HL-60 (cell line): ENCODE measurements around the gene ATP2B3.
A peak's percentile ranks its signal among the peaks of the same experiment; 100 is the strongest.

Experiments
- DNase-seq, 2 experiments: peaks; one replicate each; pipeline ENCODE4 v3.0.0-alpha.2; 2010 to 2020; ENCODE audit warnings: low read depth in 1 of 2, low spot score in 1 of 2
- H3K27ac ChIP-seq: fragments of 250-450 bp; sonication (Bioruptor Pico); replicated peaks from 2 replicates; pipeline ENCODE4 v1.5.1; 2020; ENCODE audit warnings: mild to moderate bottlenecking, moderate library complexity
- H3K27me3 ChIP-seq: fragments of 250-450 bp; sonication (Bioruptor Pico); 2 replicates; pipeline ENCODE4 v1.5.1; 2021; ENCODE audit warnings: mild to moderate bottlenecking, moderate library complexity; ENCODE audit not compliant: insufficient read depth, poor library complexity, severe bottlenecking
- H3K4me3 ChIP-seq: replicated peaks from 2 replicates; pipeline ENCODE4 v1.5.1; 2011; ENCODE audit warnings: mild to moderate bottlenecking, control low read depth, low read length; ENCODE audit not compliant: insufficient read depth
- GABPA ChIP-seq: IDR thresholded peaks from 2 replicates; pipeline ENCODE4 v1.6.1; 2012; ENCODE audit warnings: low read depth
- POLR2AphosphoS5 ChIP-seq: IDR thresholded peaks from 2 replicates; pipeline ENCODE4 v1.6.1; 2012; ENCODE audit warnings: low read depth
- SPI1 ChIP-seq: IDR thresholded peaks from 2 replicates; pipeline ENCODE4 v1.6.1; 2012; ENCODE audit warnings: low read depth, mild to moderate bottlenecking, borderline replicate concordance
- long read RNA-seq: library from polyadenylated mRNA; unstranded; transcript quantifications from one replicate; pipeline ENCODE4 v2.0.0, GENCODE V29; 2020
- TF ChIP-seq, protein P1 (sequence below): IDR thresholded peaks from 2 replicates; pipeline ENCODE4 v1.6.1; 2012; ENCODE audit warnings: low read depth; ENCODE audit not compliant: insufficient replicate concordance
- TF ChIP-seq, protein P2 (sequence below): IDR thresholded peaks from one replicate; pipeline ENCODE4 v1.5.1; 2011; ENCODE audit warnings: low read length, control low read depth, inconsistent platforms; ENCODE audit not compliant: insufficient read depth

ATP2B3 gene
- long read RNA-seq = 0 reads

DNA sequence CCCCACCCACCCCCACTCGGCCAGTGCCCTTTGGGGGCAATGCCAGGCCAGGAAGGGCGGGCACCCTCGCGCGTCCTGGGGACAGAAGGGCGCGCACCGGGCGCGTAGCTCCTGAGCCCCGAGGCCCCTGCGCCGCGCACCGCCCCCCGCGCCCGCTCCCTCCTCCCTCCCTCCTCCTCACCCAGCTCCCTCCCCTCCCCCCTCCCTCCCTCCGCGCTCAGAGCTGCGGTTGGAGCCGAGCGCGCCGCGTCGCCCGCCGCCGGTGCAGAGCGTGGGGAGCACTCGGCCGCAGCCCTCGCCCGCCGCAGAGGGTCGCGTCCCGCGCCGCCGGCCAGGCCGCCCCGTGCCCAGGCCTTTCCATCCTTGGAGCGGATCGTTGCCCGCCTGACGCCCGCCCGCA lies at the start of gene ATP2B3:
ATP2B3 (plus strand) TSS at position 220 of the 400 bp plus-strand sequence. CDS start 18,606 bp downstream, outside the sequence.
- Histone ChIP-seq H3K27ac (no peak within 1 kb of the TSS), H3K27me3 (peaks cover 6% of the 10 kb centered on the region), H3K4me3 (no peak within 1 kb of the TSS)
- DNase-seq = no peak
- TF ChIP-seq, protein P1, sequence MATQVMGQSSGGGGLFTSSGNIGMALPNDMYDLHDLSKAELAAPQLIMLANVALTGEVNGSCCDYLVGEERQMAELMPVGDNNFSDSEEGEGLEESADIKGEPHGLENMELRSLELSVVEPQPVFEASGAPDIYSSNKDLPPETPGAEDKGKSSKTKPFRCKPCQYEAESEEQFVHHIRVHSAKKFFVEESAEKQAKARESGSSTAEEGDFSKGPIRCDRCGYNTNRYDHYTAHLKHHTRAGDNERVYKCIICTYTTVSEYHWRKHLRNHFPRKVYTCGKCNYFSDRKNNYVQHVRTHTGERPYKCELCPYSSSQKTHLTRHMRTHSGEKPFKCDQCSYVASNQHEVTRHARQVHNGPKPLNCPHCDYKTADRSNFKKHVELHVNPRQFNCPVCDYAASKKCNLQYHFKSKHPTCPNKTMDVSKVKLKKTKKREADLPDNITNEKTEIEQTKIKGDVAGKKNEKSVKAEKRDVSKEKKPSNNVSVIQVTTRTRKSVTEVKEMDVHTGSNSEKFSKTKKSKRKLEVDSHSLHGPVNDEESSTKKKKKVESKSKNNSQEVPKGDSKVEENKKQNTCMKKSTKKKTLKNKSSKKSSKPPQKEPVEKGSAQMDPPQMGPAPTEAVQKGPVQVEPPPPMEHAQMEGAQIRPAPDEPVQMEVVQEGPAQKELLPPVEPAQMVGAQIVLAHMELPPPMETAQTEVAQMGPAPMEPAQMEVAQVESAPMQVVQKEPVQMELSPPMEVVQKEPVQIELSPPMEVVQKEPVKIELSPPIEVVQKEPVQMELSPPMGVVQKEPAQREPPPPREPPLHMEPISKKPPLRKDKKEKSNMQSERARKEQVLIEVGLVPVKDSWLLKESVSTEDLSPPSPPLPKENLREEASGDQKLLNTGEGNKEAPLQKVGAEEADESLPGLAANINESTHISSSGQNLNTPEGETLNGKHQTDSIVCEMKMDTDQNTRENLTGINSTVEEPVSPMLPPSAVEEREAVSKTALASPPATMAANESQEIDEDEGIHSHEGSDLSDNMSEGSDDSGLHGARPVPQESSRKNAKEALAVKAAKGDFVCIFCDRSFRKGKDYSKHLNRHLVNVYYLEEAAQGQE = no peak
- no peak for TF ChIP-seq POLR2AphosphoS5
- TF ChIP-seq, protein P2, sequence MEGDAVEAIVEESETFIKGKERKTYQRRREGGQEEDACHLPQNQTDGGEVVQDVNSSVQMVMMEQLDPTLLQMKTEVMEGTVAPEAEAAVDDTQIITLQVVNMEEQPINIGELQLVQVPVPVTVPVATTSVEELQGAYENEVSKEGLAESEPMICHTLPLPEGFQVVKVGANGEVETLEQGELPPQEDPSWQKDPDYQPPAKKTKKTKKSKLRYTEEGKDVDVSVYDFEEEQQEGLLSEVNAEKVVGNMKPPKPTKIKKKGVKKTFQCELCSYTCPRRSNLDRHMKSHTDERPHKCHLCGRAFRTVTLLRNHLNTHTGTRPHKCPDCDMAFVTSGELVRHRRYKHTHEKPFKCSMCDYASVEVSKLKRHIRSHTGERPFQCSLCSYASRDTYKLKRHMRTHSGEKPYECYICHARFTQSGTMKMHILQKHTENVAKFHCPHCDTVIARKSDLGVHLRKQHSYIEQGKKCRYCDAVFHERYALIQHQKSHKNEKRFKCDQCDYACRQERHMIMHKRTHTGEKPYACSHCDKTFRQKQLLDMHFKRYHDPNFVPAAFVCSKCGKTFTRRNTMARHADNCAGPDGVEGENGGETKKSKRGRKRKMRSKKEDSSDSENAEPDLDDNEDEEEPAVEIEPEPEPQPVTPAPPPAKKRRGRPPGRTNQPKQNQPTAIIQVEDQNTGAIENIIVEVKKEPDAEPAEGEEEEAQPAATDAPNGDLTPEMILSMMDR = no peak
- TF ChIP-seq SPI1 = no peak
- TF ChIP-seq GABPA = no peak

DNA sequence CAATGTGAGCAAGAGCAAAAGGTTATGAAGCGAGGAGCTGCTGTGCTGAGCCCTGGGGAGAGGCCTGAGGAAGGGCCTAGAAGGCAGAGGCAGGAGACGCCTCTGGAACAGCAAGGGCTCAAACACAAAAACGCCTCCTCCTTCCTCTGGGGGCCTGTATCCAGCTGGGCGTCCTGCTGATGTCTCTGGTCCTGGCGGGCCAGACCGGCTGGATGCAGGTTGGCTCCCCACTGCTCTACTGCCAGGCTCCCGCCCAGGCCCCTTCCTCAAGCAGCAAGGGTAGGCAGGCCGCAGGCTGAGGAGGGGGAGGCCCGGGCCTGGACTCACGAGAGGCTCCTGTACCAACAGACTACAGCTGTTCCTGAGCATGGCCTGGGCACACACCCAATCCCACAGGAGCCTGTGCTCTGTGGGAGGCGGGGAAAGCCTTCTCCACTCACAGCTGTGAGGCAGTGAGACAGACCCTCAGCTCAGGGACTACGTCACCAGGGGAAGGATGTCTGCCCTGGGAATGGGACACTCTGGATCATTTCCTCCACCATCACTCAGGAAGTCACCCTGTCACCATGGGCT lies 49.3 kb upstream of the ATP2B3 start:
- TF ChIP-seq, protein P1 = no peak
- TF ChIP-seq, protein P2 = no peak
- TF ChIP-seq GABPA (no peak), SPI1 (no peak), POLR2AphosphoS5 (no peak)
- H3K4me3 ChIP-seq = no peak overlapping the region
- DNase-seq = no peak
- H3K27me3 ChIP-seq = no peaks in the 10 kb centered on the region
- H3K27ac ChIP-seq = no peak overlapping the region

DNA sequence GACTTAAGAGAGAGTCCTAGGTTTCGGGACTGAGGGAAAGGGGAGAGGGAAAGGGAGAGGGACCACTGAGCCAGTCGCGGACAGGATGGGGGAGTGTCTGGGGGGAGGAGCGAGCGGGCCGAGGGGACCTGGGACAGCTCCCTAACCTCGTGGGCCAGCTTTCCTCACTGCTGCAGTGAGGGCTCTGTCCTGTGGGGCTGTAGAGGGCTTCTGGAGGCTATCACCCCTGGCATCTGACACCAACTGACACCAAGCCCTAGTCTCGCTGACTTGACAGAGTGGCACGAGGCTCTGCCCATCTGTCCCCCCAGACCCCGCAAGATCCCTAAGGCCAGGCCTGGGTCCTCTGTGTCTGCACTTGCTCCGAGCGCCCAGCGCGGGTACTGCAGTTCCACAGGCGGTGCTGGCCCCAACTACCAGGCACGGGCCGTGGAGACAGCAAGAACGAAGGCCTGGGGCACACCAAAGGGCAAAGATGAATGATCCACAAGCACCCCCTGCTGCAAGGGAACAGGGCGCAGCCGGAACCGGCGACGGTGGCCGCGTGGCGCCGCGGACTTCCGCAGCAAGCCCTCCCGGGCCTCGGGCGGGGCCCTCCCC lies 47.5 kb upstream of the ATP2B3 start:
- peak; percentile 34 to 35 for DNase-seq
- Histone ChIP-seq H3K27ac (peak overlapping the region; percentile 82), H3K27me3 (no peaks in the 10 kb centered on the region), H3K4me3 (peak overlapping the region; percentile 85)
- TF ChIP-seq, protein P1 = peak; percentile 93
- TF ChIP-seq, protein P2 = no peak
